Activated B cell treated with CpG ODN at 0.5 μM for 24 hours (primary cell): ENCODE results near the gene PCDHGA1. TPM values are rescaled to one million over a fixed set of nuclear protein-coding genes. Genes with fewer than 3 reads are reported as not detected.
A peak's percentile ranks its signal among the peaks of the same experiment; 100 is the strongest.

Source experiments
- ATAC-seq: fragments of 200-7000 bp; cut with Tn5 transposase; one replicate; pipeline ENCODE4 v1.10.0; 2021; ENCODE audit warnings: low read depth, mild to moderate bottlenecking, moderate library complexity
- CTCF ChIA-PET: fragments of 350-600 bp; sonication (Branson Sonifier 250); formaldehyde crosslinking; loops from one replicate; lab custom pipeline; 2021; ENCODE audit warnings: antibody characterized with exemption; lab: Charles Lee
- POLR2A ChIA-PET: fragments of 350-600 bp; sonication (Branson Sonifier 250); formaldehyde crosslinking; loops from one replicate; lab custom pipeline; 2021; ENCODE audit warnings: antibody characterized with exemption; lab: Charles Lee
- DNase-seq: peaks from one replicate; pipeline ENCODE4 v3.0.0; 2022
- H3K27ac Mint-ChIP-seq: one replicate; pipeline ENCODE4 v1.8.0; 2020; ENCODE audit warnings: mixed read lengths
- H3K27me3 Mint-ChIP-seq: one replicate; pipeline ENCODE4 v1.8.0; 2021; ENCODE audit warnings: mixed read lengths
- H3K36me3 Mint-ChIP-seq: one replicate; pipeline ENCODE4 v1.8.0; 2021; ENCODE audit warnings: low read depth, mixed read lengths
- H3K4me1 Mint-ChIP-seq: one replicate; pipeline ENCODE4 v1.8.0; 2021; ENCODE audit warnings: mixed read lengths
- H3K4me3 Mint-ChIP-seq: one replicate; pipeline ENCODE4 v1.8.0; 2020; ENCODE audit warnings: mild to moderate bottlenecking, mixed read lengths
- H3K9me3 Mint-ChIP-seq: one replicate; pipeline ENCODE4 v1.8.0; 2020; ENCODE audit warnings: mixed read lengths
- CTCF ChIP-seq: fragments of 200-600 bp; IDR thresholded peaks from one replicate; pipeline ENCODE4 v1.8.0; 2022; ENCODE audit warnings: antibody characterized with exemption, mild to moderate bottlenecking
- intact Hi-C: fragments of 100-400 bp; cut with micrococcal nuclease; formaldehyde crosslinking; loops from one replicate; pipeline ENCODE4 v1.15.1; 2024
- total RNA-seq: library from RNA; stranded (reverse); gene quantifications from 2 replicates; pipeline ENCODE4 v1.2.3, GENCODE V29; 2022

PCDHGA1 gene
- total RNA-seq, 1 donor from 2014 or later, result 0.29 TPM

DNA sequence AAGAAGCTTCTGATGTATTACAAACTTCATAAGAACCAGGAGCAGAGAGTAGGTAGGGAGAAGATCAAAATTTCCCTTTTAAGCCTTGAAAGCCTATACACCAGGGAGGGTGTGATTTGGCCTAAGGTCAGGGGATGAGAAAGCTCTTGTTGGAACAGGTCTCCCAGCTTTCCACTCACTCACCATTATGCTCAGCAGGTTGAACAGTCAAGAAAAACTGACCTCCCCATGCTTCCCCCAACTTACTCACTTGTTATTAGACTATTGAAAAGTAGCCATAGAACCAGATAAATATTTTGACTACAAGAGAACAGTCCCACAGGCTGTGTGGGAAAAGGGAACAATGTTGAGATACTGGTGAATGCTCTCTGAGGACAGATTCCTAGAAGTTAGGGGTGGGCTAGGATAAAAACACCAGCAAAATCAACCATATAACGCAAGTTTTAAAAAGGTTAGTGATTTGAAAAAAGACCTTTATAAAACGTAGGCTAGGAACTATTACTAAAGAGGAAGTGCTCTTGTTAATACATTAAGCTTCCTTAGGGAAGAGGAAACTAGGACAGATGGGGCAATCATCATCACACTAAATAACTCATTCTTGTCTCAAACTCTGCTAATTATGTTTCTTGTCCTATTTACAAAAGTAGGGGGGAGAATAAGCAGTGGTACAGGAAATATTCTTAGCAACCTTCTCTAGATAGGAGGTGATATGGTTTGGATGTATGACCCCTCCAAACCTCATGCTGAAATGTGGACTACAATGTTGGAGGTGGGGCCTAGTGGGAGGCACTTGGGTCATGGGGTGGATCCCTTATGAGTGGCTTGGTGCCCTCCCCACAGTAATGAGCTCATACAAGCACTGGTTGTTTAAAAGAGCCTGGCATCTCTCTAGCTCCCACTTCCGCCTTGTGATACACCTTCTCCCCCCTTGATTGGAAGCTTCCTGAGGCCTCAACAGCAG is 189.6 kb downstream of the PCDHGA1 start:
- no peak overlapping the region for H3K4me3 Mint-ChIP-seq
- CTCF ChIA-PET, result interaction anchor here (0.9 kb wide), 1 partner anchor 44 kb away, joined by 3 read pairs; no protein-coding TSS in a partner anchor
- H3K9me3 Mint-ChIP-seq, result no peaks in the 10 kb centered on the region
- TF ChIP-seq CTCF, result no peak
- no peak for ATAC-seq
- H3K4me1 Mint-ChIP-seq, result peaks cover 32% of the 10 kb centered on the region
- POLR2A ChIA-PET, result interaction anchor here (0.6 kb wide), 1 partner anchor 501 kb away, joined by 5 read pairs; no protein-coding TSS in a partner anchor
- peaks cover 84% of the 10 kb centered on the region for H3K36me3 Mint-ChIP-seq
- intact Hi-C loops, result no loop called here
- DNase-seq, result no peak
- no peak overlapping the region for H3K27ac Mint-ChIP-seq
- no peaks in the 10 kb centered on the region for H3K27me3 Mint-ChIP-seq

- Mint-ChIP-seq H3K27me3 (no peaks in the 10 kb centered on the region), H3K36me3 (peaks cover 71% of the 10 kb centered on the region), H3K4me3 (no peak overlapping the region), H3K4me1 (peaks cover 26% of the 10 kb centered on the region), H3K27ac (no peak overlapping the region), H3K9me3 (no peaks in the 10 kb centered on the region)
- ChIA-PET CTCF (interaction anchor here (0.6 to 6.5 kb wide), 7 partner anchors 7 to 1550 kb away, joined by 3 to 59 read pairs (median 40); partner anchors contain the start of genes PCDHGA11, PCDHGA12 and PCDHGC3), POLR2A (no interaction called here)
- DNase-seq (no peak), ATAC-seq (no peak)
- TF ChIP-seq CTCF, result no peak
- intact Hi-C loops, result no loop called here
Measured at GRCh38 chr5:141521244-141521781, 191.0 kb downstream of the PCDHGA1 start.

- intact Hi-C loops, result no loop called here
- Mint-ChIP-seq H3K27ac (peak overlapping the region; percentile 46), H3K27me3 (no peaks in the 10 kb centered on the region), H3K9me3 (no peaks in the 10 kb centered on the region), H3K4me1 (peaks cover 26% of the 10 kb centered on the region), H3K4me3 (no peak overlapping the region), H3K36me3 (peaks cover 62% of the 10 kb centered on the region)
- DNase-seq (no peak), ATAC-seq (no peak)
- POLR2A ChIA-PET, result interaction anchor here (0.9 to 1.1 kb wide), 2 partner anchors 13 to 29 kb away, joined by 3 to 4 read pairs; no protein-coding TSS in a partner anchor
- CTCF ChIA-PET, result interaction anchor here (1.2 to 6.5 kb wide), 7 partner anchors 8 to 102 kb away, joined by 3 to 59 read pairs (median 40); partner anchors contain the start of genes PCDHGA11, PCDHGA12 and PCDHGC3
- TF ChIP-seq CTCF, result no peak
Measured at GRCh38 chr5:141522301-141522700, 192.0 kb downstream of the PCDHGA1 start.

GRCh38 chr5:141523991-141524390 is 193.7 kb downstream of the PCDHGA1 start:
- Mint-ChIP-seq H3K4me3 (no peak overlapping the region), H3K27me3 (no peaks in the 10 kb centered on the region), H3K36me3 (peaks cover 45% of the 10 kb centered on the region), H3K4me1 (peaks cover 26% of the 10 kb centered on the region), H3K9me3 (no peaks in the 10 kb centered on the region), H3K27ac (no peak overlapping the region)
- ChIA-PET CTCF (interaction anchor here (0.6 to 6.5 kb wide), 18 partner anchors 10 to 210 kb away, joined by 3 to 59 read pairs (median 4); partner anchors contain the start of genes PCDHGA10, PCDHGA11, PCDHGA12 and PCDHGB2), POLR2A (interaction anchor here (1.0 to 1.5 kb wide), 3 partner anchors 16 to 48 kb away, joined by 3 to 4 read pairs (median 3); partner anchors contain the start of gene PCDHGC3)
- ATAC-seq (no peak), DNase-seq (no peak)
- no peak for TF ChIP-seq CTCF
- intact Hi-C loops, result loop anchor here (1.0 kb wide), 5 partner anchors 10 to 112 kb away; partner anchors contain the start of genes PCDHGA10, PCDHGA12, PCDHGB7 and PCDHGC3
